ENCODE results near the gene NFIA. TPM values are rescaled to one million over a fixed set of nuclear protein-coding genes. Genes with fewer than 3 reads are reported as not detected.

NFIA gene
- total RNA-seq, 1 experiment from 2014 or later = 0.35 TPM

DNA sequence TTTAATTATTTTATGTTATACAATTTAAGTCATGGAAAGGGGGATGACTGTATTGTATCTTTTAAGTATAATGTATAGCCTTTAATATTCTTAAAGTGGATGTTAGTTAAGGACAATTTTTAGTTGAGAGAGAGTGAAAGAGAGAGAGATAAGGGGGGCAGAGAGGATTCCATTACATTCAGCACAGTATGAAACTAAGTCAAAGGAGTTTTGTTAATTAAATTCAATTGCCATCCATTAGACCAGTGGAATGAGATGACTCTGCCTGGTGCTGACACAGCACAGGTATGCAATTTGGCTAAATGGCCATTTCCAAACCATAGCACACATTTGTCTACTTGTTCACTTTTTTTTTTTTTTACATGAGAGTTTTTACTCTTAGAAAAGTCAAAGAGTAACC lies 27.5 kb downstream of the NFIA start:
- no peak overlapping the region for H3K14ac ChIP-seq (ENCODE audit: insufficient read depth, low read length)
- no peak overlapping the region for H4K8ac ChIP-seq (replicated peaks; ENCODE audit: insufficient read length, low read depth, low read length)
- Mint-ChIP-seq H3K9me3 (peaks cover 7 to 10% of the 10 kb centered on the region in 2 experiments; a peak in 4 of 5 replicates), H3K27me3 (ENCODE audit: low read depth) (no peaks in the 10 kb centered on the region), H3K4me3 (no peak overlapping the region), H3K36me3 (ENCODE audit: insufficient read depth in 1 of 3, low read depth in 3 of 3) (peaks cover 0 to 6% (median 3%) of the 10 kb centered on the region in 3 experiments; a peak in 3 of 7 replicates), H3K27ac (no peak overlapping the region; a peak in 1 of 7 replicates), H3K4me1 (peaks cover 13 to 23% of the 10 kb centered on the region in 2 experiments)
- no peak overlapping the region for H4K5ac ChIP-seq (ENCODE audit: insufficient read length, low read depth, low read length)
- no peaks in the 10 kb centered on the region for H3K23me2 ChIP-seq (ENCODE audit: insufficient read length, low read depth, low read length, poor library complexity, severe bottlenecking)
- no peak overlapping the region for H3K23ac ChIP-seq (ENCODE audit: insufficient read length, low read depth, low read length)
- H2BK20ac ChIP-seq (ENCODE audit: low read depth, low read length, poor library complexity, severe bottlenecking) = no peak overlapping the region
- H3K4me1 ChIP-seq (ENCODE audit: insufficient read depth, low read length) = peaks cover 4% of the 10 kb centered on the region; the same call in 1 of the 2 replicates
- no peak overlapping the region for H2AFZ ChIP-seq (ENCODE audit: low read length)
- H3K9ac ChIP-seq (ENCODE audit: extremely low read depth, insufficient read length, low read length) = no peak overlapping the region
- no peak overlapping the region for H3K18ac ChIP-seq (ENCODE audit: insufficient read length, low read depth, low read length)
- no peak overlapping the region for H2BK5ac ChIP-seq (ENCODE audit: insufficient read length, low read length)
- H2AK5ac ChIP-seq (ENCODE audit: insufficient read length, low read length) = no peak overlapping the region
- H3K27me3 ChIP-seq (ENCODE audit: insufficient read depth, low read length) = no peaks in the 10 kb centered on the region
- H3K56ac ChIP-seq (ENCODE audit: insufficient read length, low read depth, low read length) = no peak overlapping the region
- no peak overlapping the region for H2BK15ac ChIP-seq (ENCODE audit: low read depth, low read length)
- H3K4me2 ChIP-seq (ENCODE audit: insufficient read depth, insufficient read length, low read length) = no peak overlapping the region
- no peak overlapping the region for H4K91ac ChIP-seq (ENCODE audit: insufficient read length, low read depth, low read length)
- no peak overlapping the region for H3T11ph ChIP-seq (ENCODE audit: low read length)
- H3K4ac ChIP-seq (ENCODE audit: low read depth, low read length) = no peak overlapping the region
- no peaks in the 10 kb centered on the region for H3K79me2 ChIP-seq (ENCODE audit: insufficient read depth, low read length)
- H4K20me1 ChIP-seq (ENCODE audit: control insufficient read depth, insufficient read depth, insufficient read length) = no peaks in the 10 kb centered on the region
- DNase-seq = no peak
- H3K9me3 ChIP-seq (ENCODE audit: control insufficient read depth, low read depth, low read length) = no peaks in the 10 kb centered on the region
- no peak overlapping the region for H3K27ac ChIP-seq (ENCODE audit: insufficient read length, low read depth, low read length)
- no peaks in the 10 kb centered on the region for H3K79me1 ChIP-seq (ENCODE audit: insufficient read depth, low read depth, low read length, poor library complexity, severe bottlenecking)
- no peak overlapping the region for H2BK120ac ChIP-seq (ENCODE audit: low read depth, low read length, poor library complexity, severe bottlenecking)
- no peak overlapping the region for H2BK12ac ChIP-seq (ENCODE audit: insufficient read length, low read depth, low read length)
- TF ChIP-seq, protein P1, sequence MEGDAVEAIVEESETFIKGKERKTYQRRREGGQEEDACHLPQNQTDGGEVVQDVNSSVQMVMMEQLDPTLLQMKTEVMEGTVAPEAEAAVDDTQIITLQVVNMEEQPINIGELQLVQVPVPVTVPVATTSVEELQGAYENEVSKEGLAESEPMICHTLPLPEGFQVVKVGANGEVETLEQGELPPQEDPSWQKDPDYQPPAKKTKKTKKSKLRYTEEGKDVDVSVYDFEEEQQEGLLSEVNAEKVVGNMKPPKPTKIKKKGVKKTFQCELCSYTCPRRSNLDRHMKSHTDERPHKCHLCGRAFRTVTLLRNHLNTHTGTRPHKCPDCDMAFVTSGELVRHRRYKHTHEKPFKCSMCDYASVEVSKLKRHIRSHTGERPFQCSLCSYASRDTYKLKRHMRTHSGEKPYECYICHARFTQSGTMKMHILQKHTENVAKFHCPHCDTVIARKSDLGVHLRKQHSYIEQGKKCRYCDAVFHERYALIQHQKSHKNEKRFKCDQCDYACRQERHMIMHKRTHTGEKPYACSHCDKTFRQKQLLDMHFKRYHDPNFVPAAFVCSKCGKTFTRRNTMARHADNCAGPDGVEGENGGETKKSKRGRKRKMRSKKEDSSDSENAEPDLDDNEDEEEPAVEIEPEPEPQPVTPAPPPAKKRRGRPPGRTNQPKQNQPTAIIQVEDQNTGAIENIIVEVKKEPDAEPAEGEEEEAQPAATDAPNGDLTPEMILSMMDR (conservative IDR thresholded peaks at IDR 0.05) = no peak

All from H9 (cell line).